IPS-20b (cell line): ENCODE data around the gene ARL13B.

Experiments used
- H3K27ac ChIP-seq: one replicate; pipeline ENCODE4 v1.5.1; 2013; ENCODE audit warnings: low read length
- H3K27me3 ChIP-seq: 2 replicates; pipeline ENCODE4 v1.6.1; 2013; ENCODE audit warnings: mild to moderate bottlenecking, low read length, inconsistent platforms; ENCODE audit not compliant: insufficient read depth
- H3K36me3 ChIP-seq: 2 replicates; pipeline ENCODE4 v1.6.1; 2013; ENCODE audit warnings: low read depth, mild to moderate bottlenecking, inconsistent platforms, low read length, moderate library complexity; ENCODE audit not compliant: insufficient read depth
- H3K4me1 ChIP-seq: 2 replicates; pipeline ENCODE4 v1.6.1; 2013; ENCODE audit warnings: mild to moderate bottlenecking, control low read depth, inconsistent platforms, low read length, moderate library complexity; ENCODE audit not compliant: insufficient read depth
- H3K4me3 ChIP-seq: 2 replicates; pipeline ENCODE4 v1.5.1; 2013; ENCODE audit warnings: mild to moderate bottlenecking, low read length, inconsistent platforms
- H3K9ac ChIP-seq: 2 replicates; pipeline ENCODE4 v1.6.1; 2013; ENCODE audit warnings: low read depth, mild to moderate bottlenecking, inconsistent platforms, low read length, moderate library complexity
- H3K9me3 ChIP-seq: 2 replicates; pipeline ENCODE4 v1.6.1; 2013; ENCODE audit warnings: mild to moderate bottlenecking, low read depth, low read length, inconsistent platforms; ENCODE audit not compliant: insufficient read depth

The ARL13B gene

DNA sequence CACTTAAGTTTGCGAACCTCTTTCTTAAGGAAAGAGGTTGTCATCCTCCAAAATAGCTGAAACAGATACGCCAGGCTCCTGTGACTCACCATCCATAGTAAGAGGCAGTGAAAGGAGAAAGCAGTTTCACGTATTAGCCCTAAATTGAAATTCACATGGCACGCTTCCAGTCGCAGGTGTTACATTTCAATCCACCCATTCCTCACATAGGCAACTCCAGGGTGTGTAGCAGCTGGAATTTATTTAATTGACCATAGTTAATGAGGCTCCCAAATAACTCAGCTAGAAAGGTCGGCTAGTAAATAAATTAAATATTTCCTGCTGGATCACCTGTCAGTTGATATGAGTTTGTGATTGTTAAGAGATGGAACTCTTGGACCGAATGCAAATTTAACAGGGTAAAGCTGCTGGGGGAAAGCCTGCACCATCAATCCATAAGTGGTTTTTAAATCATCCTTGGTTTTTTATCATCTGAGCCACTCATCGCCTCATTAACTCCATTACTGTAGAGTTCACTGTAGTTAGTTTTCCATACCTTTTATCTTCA is 102.5 kb downstream of the ARL13B start:
- Histone ChIP-seq H3K4me3 (no peak overlapping the region), H3K27me3 (no peaks in the 10 kb centered on the region), H3K4me1 (no peaks in the 10 kb centered on the region), H3K36me3 (no peaks in the 10 kb centered on the region), H3K9me3 (no peaks in the 10 kb centered on the region), H3K9ac (no peak overlapping the region), H3K27ac (no peak overlapping the region)

DNA sequence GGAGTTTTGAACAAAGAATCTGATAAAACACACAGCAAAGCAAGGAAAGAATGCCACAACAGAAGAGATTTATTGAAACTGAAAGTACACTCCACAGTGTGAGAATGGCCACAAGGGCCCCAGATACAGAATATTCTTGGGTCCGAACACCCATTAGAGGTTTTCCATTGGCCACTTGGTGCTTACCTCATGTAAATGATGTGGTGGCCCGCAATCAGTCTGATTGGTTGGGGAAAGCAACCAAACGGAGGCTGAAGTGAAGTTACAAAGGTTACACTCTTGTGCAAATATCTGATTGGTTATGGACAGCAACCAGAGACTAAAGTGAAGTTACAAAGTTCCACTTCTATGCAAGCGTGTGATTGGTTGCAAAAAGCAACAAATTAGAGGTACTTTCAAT is 103.3 kb downstream of the ARL13B start:
- no peaks in the 10 kb centered on the region for H3K9me3 ChIP-seq
- H3K27ac ChIP-seq, result no peak overlapping the region
- H3K9ac ChIP-seq, result no peak overlapping the region
- no peaks in the 10 kb centered on the region for H3K36me3 ChIP-seq
- no peaks in the 10 kb centered on the region for H3K4me1 ChIP-seq
- no peaks in the 10 kb centered on the region for H3K27me3 ChIP-seq
- H3K4me3 ChIP-seq, result no peak overlapping the region

DNA sequence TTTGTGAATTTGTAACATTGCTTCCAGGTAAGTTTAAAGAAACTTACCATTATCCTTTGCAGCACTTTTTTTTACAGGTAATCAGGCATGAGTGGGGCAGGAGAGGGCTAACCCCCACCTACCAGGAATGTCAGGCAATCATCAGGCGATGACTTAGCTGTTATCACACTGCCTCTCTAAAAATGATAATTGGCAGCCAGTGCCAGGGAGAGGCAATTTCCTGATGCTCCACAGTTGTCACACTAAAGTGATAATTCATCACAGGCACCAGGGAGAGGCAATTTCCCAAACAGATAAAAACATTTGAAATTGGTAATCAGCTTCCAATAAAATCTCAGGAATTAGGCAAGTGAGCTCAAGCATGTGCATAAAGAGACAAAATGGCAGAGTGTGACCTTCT is 109.2 kb downstream of the ARL13B start:
- no peak overlapping the region for H3K27ac ChIP-seq
- no peak overlapping the region for H3K9ac ChIP-seq
- no peak overlapping the region for H3K4me3 ChIP-seq
- no peaks in the 10 kb centered on the region for H3K4me1 ChIP-seq
- H3K27me3 ChIP-seq, result no peaks in the 10 kb centered on the region
- H3K9me3 ChIP-seq, result no peaks in the 10 kb centered on the region
- no peaks in the 10 kb centered on the region for H3K36me3 ChIP-seq

DNA sequence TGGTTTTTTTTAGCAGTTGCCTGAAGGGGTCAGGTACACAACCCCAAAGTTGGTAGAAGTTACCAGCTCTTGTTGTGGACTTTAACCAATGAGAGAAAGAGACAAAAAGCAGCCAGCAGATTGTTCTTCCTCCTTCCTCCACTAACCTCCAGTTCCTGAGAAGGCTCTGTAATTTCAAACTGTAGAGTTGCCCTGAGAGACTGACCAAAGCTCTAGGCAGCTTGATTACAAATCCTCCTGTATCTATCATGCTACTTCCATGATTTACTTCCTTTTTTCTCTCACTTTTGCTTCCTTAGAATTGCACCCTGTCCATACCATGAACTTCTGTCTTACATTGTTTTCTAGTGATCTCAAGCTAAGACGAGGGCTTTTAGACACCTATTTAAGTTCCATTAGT is 112.1 kb downstream of the ARL13B start:
- Histone ChIP-seq H3K9ac (no peak overlapping the region), H3K36me3 (peaks cover 14% of the 10 kb centered on the region; the same call in 1 of the 2 replicates), H3K27me3 (no peaks in the 10 kb centered on the region), H3K9me3 (no peaks in the 10 kb centered on the region), H3K4me1 (no peaks in the 10 kb centered on the region), H3K4me3 (no peak overlapping the region), H3K27ac (no peak overlapping the region)

DNA sequence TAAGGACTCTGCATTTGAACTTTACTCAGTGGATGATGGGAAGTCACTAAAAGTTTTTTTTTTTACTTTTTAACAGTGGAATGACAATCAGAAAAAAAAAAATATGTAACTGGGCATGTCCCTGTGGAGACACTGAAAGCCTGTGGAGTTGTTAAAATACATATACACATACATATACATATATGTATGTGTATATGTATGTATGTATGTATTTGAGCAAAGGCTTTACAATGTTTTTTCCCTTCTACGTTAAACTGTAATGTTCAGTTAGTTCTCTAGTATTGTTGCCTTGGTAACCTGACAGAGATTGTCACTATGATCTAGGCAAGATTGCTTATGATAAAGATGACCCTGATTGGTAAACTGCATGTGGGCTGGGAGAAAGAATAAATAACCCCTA is 113.2 kb downstream of the ARL13B start:
- Histone ChIP-seq H3K4me3 (no peak overlapping the region), H3K9ac (no peak overlapping the region), H3K36me3 (peaks cover 17% of the 10 kb centered on the region; the same call in 1 of the 2 replicates), H3K27ac (no peak overlapping the region), H3K9me3 (no peaks in the 10 kb centered on the region), H3K4me1 (no peaks in the 10 kb centered on the region), H3K27me3 (no peaks in the 10 kb centered on the region)

DNA sequence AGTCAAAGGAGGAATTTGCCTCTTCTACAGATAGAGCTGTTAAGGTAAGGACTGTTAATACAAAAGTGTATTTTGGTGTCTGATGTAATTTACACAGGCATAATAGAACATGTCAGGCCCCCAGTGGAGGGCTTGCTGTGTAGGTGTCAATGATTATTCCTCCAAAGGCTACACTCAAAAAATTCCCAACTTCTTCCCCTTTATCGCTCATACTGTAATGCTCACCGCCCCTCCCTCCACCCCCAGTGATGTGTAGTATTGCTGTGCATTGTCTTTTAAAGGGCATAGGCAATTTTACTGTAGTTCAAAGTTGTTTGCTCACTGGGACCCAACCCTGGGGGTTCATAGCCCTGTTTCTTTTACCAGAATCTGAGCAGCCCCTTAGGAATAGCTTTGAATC is 115.2 kb downstream of the ARL13B start:
- H3K27me3 ChIP-seq, result no peaks in the 10 kb centered on the region
- no peaks in the 10 kb centered on the region for H3K9me3 ChIP-seq
- no peak overlapping the region for H3K27ac ChIP-seq
- H3K4me1 ChIP-seq, result no peaks in the 10 kb centered on the region
- H3K36me3 ChIP-seq, result peaks cover 27% of the 10 kb centered on the region; the same call in 1 of the 2 replicates
- no peak overlapping the region for H3K9ac ChIP-seq
- H3K4me3 ChIP-seq, result no peak overlapping the region

DNA sequence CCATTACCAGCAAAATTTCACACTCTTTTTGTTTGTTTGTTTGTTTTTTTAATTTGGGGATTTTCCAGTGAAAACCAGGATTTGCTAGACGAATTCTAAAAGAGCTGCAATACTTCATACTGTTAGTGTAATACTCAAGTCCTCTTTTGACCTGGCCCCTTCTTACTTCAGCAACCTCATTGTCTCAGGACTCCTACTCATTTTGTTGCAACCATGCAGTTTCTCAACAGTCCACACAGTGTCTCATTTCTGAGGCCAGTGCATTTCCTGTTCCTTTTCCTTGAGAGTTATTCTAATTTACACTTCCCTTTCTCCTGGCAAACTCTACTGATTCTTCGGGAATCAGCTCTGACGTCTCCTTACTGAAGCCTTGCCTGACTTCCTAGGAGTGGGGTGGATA is 118.5 kb downstream of the ARL13B start:
- Histone ChIP-seq H3K4me3 (no peak overlapping the region), H3K27me3 (no peaks in the 10 kb centered on the region), H3K9ac (no peak overlapping the region), H3K9me3 (no peaks in the 10 kb centered on the region), H3K36me3 (peaks cover 30% of the 10 kb centered on the region; the same call in 1 of the 2 replicates), H3K27ac (no peak overlapping the region), H3K4me1 (no peaks in the 10 kb centered on the region)

DNA sequence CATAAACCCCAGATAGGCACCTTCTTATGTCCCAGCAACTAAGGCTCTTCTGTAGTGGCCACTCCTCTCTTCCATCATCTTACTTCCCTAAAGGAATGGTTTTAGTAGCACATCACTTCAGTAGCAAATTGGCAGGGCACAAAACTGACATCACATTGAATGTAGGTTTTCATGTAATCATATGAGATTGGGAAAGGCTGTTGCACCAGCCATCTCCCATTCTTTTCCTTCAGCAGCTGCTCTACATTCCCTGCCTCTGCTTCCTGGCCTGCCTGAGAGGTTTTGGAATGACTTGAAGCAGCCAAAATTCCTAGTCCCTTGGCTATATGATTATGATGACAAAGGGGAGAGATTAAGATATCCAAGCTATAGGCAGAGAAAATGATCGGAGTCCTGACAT is 119.4 kb downstream of the ARL13B start:
- H3K4me1 ChIP-seq, result no peaks in the 10 kb centered on the region
- H3K27ac ChIP-seq, result no peak overlapping the region
- H3K9ac ChIP-seq, result no peak overlapping the region
- H3K9me3 ChIP-seq, result no peaks in the 10 kb centered on the region
- no peaks in the 10 kb centered on the region for H3K27me3 ChIP-seq
- H3K4me3 ChIP-seq, result no peak overlapping the region
- peaks cover 30% of the 10 kb centered on the region; the same call in 1 of the 2 replicates for H3K36me3 ChIP-seq

DNA sequence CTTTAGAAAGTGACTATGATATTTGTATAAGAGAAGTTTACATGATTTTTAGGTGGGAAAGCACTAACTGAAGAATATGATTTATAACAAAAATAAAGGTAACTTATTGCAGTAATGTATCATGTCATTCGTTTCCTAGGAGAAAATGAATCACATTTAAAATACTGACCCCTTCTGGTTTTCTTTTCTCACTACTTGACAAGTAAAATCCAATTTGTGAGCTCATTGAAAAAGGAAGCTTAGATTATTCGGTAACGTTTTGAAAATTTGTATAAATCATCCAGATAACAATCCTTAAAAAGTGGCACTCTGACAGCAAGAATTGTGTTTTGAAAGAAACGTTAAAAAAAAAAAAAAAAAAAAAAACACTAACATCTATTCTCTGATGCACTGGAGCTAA is 121.9 kb downstream of the ARL13B start:
- Histone ChIP-seq H3K9ac (no peak overlapping the region), H3K27ac (no peak overlapping the region), H3K9me3 (no peaks in the 10 kb centered on the region), H3K36me3 (peaks cover 16% of the 10 kb centered on the region; the same call in 1 of the 2 replicates), H3K4me3 (no peak overlapping the region), H3K4me1 (no peaks in the 10 kb centered on the region), H3K27me3 (no peaks in the 10 kb centered on the region)
